GM23248 (cell line): Measurements from ENCODE around the gene HS6ST1.

ENCODE experiments used
- EZH2 ChIP-seq: fragments of 200-600 bp; sonication (generic); IDR thresholded peaks from 2 replicates; pipeline ENCODE4 v1.6.1; 2018; ENCODE audit warnings: antibody characterized with exemption, mild to moderate bottlenecking; ENCODE audit not compliant: insufficient read depth, poor library complexity, severe bottlenecking
- EZH2phosphoT487 ChIP-seq: fragments of 200-600 bp; sonication (generic); IDR thresholded peaks from 2 replicates; pipeline ENCODE4 v1.6.1; 2018; ENCODE audit warnings: antibody characterized with exemption, moderate library complexity, mild to moderate bottlenecking, low read depth; ENCODE audit not compliant: insufficient read depth

- TF ChIP-seq EZH2 (no peak), EZH2phosphoT487 (no peak)
These were observed 26.9 kb upstream of the HS6ST1 start for GRCh38 chr2:128345436-128346165.
